ENCODE data around the gene C3orf18. TPM values are rescaled to one million over a fixed set of nuclear protein-coding genes. Genes with fewer than 3 reads are reported as not detected.
A peak's percentile ranks its signal among the peaks of the same experiment; 100 is the strongest.

The C3orf18 gene
- total RNA-seq, 3 donors from 2014 or later (not counting 1 experiment from before 2014, with no cell fraction given): 7.5 to 15.3 (median 11.7) TPM

DNA sequence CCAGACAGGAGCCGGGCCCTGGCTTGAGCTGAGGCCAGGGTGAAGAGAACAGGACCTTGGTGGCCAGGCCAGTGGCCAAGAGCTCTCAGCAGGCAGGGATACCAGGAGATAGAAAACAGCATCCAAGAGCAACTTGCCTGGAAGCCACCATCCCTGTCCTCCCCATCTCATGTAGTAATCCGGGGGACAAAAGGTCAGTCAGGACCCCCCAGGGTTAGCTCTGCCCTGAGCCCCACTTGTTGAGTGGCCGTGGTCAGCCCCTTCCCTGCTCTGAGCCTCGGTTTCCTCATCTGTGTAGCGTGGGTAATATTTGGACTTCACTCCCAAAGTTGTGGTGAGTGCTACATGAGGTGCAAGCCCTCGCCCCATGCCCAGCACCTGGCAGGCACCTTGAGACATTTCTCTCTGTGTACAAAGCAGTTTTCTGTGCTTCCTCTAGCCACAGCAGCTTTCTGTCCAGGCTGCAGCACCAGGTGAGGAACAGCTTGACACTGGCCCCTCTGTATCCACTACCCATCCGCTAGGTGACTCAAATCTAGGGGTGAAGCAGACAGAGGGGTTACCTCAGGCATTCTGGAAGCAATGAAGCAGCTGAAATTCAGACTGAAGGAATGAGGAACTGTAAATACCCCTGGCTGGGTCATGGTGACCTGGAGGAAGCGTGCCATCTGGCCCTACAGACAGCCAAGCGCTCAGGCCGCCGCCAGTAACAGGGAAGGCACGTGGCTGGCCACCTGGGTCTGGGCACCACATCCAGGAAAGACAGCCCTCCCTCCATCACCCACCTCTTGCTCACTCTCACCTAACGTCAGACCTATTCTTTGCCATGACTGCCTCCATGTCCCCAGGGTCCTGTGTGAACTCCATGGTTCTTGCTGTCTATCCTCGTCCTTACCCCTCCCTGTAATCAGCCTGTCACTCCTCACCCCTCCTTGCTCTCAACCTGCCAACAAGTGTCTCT is 37.4 kb upstream of the C3orf18 start:
- DNase-seq (no peak), ATAC-seq (no peak)
- no peaks in the 10 kb centered on the region for H3K27me3 ChIP-seq (ENCODE audit: control insufficient read depth, insufficient read depth, low read length)
- peaks cover 53% of the 10 kb centered on the region for H3K36me3 ChIP-seq (ENCODE audit: control insufficient read depth, insufficient read depth, low read length)
- H3K4me3 ChIP-seq (ENCODE audit: low read length): no peak overlapping the region
- H3K4me1 ChIP-seq (ENCODE audit: control insufficient read depth, insufficient read depth, low read length): peaks cover 100% of the 10 kb centered on the region
- H3K27ac ChIP-seq (ENCODE audit: low read length): peak overlapping the region; percentile 45
- WGBS (ENCODE audit: insufficient coverage): 54% methylated on average over 14 of the region's 14 CpGs
- Mint-ChIP-seq H3K4me3 (peak overlapping the region; percentile 97), H3K27me3 (ENCODE audit: low read depth in 2 of 2) (no peaks in the 10 kb centered on the region), H3K36me3 (peaks cover 18% of the 10 kb centered on the region), H3K4me1 (peaks cover 89 to 98% of the 10 kb centered on the region in 2 donors), H3K9me3 (no peaks in the 10 kb centered on the region), H3K27ac (peak overlapping the region; percentile 93 to 95)
- TF ChIP-seq, protein P1, sequence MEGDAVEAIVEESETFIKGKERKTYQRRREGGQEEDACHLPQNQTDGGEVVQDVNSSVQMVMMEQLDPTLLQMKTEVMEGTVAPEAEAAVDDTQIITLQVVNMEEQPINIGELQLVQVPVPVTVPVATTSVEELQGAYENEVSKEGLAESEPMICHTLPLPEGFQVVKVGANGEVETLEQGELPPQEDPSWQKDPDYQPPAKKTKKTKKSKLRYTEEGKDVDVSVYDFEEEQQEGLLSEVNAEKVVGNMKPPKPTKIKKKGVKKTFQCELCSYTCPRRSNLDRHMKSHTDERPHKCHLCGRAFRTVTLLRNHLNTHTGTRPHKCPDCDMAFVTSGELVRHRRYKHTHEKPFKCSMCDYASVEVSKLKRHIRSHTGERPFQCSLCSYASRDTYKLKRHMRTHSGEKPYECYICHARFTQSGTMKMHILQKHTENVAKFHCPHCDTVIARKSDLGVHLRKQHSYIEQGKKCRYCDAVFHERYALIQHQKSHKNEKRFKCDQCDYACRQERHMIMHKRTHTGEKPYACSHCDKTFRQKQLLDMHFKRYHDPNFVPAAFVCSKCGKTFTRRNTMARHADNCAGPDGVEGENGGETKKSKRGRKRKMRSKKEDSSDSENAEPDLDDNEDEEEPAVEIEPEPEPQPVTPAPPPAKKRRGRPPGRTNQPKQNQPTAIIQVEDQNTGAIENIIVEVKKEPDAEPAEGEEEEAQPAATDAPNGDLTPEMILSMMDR (IDR thresholded peaks at IDR 0.05): no peak
- H3K9me3 ChIP-seq (ENCODE audit: control insufficient read depth, insufficient read depth, low read length): no peaks in the 10 kb centered on the region
- intact Hi-C loops (cut with micrococcal nuclease): no loop called here

DNA sequence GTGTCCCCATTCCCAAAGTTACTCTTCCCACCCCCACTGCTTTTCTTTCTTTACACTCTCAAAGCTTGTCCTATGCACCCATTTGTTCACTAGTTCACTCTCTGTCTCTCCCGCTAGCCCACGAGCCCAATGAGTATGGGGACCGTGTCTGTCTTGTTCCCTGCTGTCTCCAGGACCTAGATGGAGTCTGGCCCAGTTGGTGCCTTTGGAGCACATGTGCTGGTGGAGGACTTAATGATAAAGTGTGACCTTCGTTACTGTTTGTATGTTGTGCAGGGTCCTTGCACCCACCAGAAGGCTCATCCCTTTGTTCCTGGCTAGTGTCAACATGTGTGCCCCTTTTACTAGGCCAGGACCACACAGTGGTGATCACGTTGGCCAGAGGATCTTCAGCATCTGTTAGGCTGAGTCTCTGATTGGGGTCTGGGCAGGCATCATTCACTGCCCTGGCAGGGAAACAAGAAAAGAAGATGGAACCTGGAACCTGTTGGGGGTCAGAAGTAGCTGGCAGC is 36.6 kb upstream of the C3orf18 start:
- Mint-ChIP-seq H3K4me1 (peaks cover 88 to 97% of the 10 kb centered on the region in 2 donors), H3K4me3 (peak overlapping the region; percentile 47), H3K27ac (peak overlapping the region; percentile 93 to 95), H3K27me3 (ENCODE audit: low read depth in 2 of 2) (no peaks in the 10 kb centered on the region), H3K36me3 (peaks cover 18% of the 10 kb centered on the region), H3K9me3 (no peaks in the 10 kb centered on the region)
- peaks cover 100% of the 10 kb centered on the region for H3K4me1 ChIP-seq (ENCODE audit: control insufficient read depth, insufficient read depth, low read length)
- H3K9me3 ChIP-seq (ENCODE audit: control insufficient read depth, insufficient read depth, low read length): no peaks in the 10 kb centered on the region
- no peak overlapping the region for H3K4me3 ChIP-seq (ENCODE audit: low read length)
- TF ChIP-seq, protein P1 (IDR thresholded peaks at IDR 0.05): no peak
- DNase-seq (no peak), ATAC-seq (no peak)
- intact Hi-C loops (cut with micrococcal nuclease): no loop called here
- H3K36me3 ChIP-seq (ENCODE audit: control insufficient read depth, insufficient read depth, low read length): peaks cover 52% of the 10 kb centered on the region
- peak overlapping the region; percentile 45 for H3K27ac ChIP-seq (ENCODE audit: low read length)
- WGBS (ENCODE audit: insufficient coverage): 78% methylated on average over 5 of the region's 5 CpGs
- no peaks in the 10 kb centered on the region for H3K27me3 ChIP-seq (ENCODE audit: control insufficient read depth, insufficient read depth, low read length)

DNA sequence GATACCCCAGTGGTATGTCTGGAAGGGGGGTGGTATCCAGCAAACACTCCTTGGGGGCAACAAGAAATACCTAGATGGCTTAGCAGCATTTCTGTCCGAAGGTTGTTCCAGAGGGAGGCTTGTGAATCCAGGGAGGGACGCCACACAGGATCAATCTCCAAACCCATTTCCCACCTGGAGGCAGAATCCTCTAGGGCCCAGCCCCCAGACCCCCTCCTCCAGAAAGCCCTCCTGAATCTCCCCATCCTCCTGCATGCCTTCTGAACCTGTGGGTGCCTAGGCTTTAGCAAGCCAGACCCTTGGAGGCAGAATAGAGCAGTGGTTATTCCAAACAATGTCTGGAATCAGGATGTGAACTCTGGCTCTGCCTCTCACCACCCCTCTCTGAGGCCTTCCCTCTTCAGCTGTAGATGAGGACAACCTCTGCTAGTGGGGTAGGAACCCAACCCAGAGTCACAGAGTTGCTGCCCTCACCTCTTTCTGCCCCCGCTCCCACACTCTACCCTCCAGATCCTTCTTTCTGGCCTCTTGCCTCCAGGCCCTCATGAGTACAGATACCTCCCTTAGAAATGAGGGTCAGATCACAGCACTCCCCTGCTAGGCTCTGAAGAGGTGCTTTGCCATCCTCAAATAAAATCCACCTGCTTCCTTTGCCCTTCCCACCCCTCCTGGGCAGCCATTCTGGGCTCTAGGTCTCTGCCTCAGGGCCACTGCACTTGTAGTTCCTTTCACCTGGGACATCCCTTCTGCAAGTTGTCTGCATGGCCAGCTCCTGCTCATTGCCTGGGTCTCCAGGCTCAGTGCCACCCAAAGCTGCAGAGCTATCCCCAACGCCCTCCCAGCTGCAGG is 35.9 kb upstream of the C3orf18 start:
- Histone ChIP-seq H3K4me1 (ENCODE audit: control insufficient read depth, insufficient read depth, low read length) (peaks cover 95% of the 10 kb centered on the region), H3K27me3 (ENCODE audit: control insufficient read depth, insufficient read depth, low read length) (no peaks in the 10 kb centered on the region), H3K36me3 (ENCODE audit: control insufficient read depth, insufficient read depth, low read length) (peaks cover 48% of the 10 kb centered on the region), H3K27ac (ENCODE audit: low read length) (peak overlapping the region; percentile 81), H3K9me3 (ENCODE audit: control insufficient read depth, insufficient read depth, low read length) (no peaks in the 10 kb centered on the region), H3K4me3 (ENCODE audit: low read length) (no peak overlapping the region)
- intact Hi-C loops (cut with micrococcal nuclease): no loop called here
- ATAC-seq (no peak), DNase-seq (no peak)
- peak overlapping the region; percentile 93 to 95 for H3K27ac Mint-ChIP-seq
- 54% methylated on average over 4 of the region's 4 CpGs for WGBS (ENCODE audit: insufficient coverage)
- TF ChIP-seq, protein P1 (IDR thresholded peaks at IDR 0.05): no peak
- no peaks in the 10 kb centered on the region for H3K9me3 Mint-ChIP-seq
- no peaks in the 10 kb centered on the region for H3K27me3 Mint-ChIP-seq (ENCODE audit: low read depth in 2 of 2)
- H3K4me3 Mint-ChIP-seq: peak overlapping the region; percentile 47
- H3K4me1 Mint-ChIP-seq: peaks cover 81 to 92% of the 10 kb centered on the region in 2 donors
- H3K36me3 Mint-ChIP-seq: peaks cover 18% of the 10 kb centered on the region
